Right lobe of liver (tissue), 6 donors: Measurements from ENCODE around the gene METTL25. TPM values are rescaled to one million over a fixed set of nuclear protein-coding genes. Genes with fewer than 3 reads are reported as not detected.

Experiments used
- ATAC-seq, 4 donors: fragments of 200-7000 bp; cut with Tn5 transposase; one replicate each; pipeline ENCODE4 v1.9.1; 2020; ENCODE audit warnings: mild to moderate bottlenecking in 4 of 4, moderate library complexity in 4 of 4
- DNase-seq, 3 donors: peaks; one replicate each; pipeline ENCODE4 v3.0.0-alpha.2; 2020
- H3K27ac ChIP-seq, 3 donors: fragments of 200-600 bp; one replicate each; pipeline ENCODE4 v1.8.0; 2022
- H3K27me3 ChIP-seq, 2 donors: fragments of 200-600 bp; one replicate each; pipeline ENCODE4 v1.8.0; 2022
- H3K36me3 ChIP-seq, 4 donors: fragments of 200-600 bp; sonication (generic) in 1 of 4; one replicate each; pipeline versions ENCODE4 v1.5.1 to v1.8.0; 2017 to 2022; ENCODE audit warnings: control low read depth in 1 of 4
- H3K4me1 ChIP-seq, 4 donors: fragments of 200-600 bp; sonication (generic) in 1 of 4; one replicate each; pipeline versions ENCODE4 v1.5.1 to v1.8.0; 2017 to 2022; ENCODE audit warnings: control low read depth in 1 of 4
- H3K4me3 ChIP-seq, 3 donors: fragments of 200-600 bp; one replicate each; pipeline ENCODE4 v1.8.0; 2022
- H3K9me3 ChIP-seq, 4 donors: fragments of 200-600 bp; sonication (generic) in 1 of 4; one replicate each; pipeline versions ENCODE4 v1.5.1 to v1.8.0; 2017 to 2022; ENCODE audit warnings: control low read depth in 1 of 4
- POLR2A ChIP-seq: fragments of 450-650 bp; IDR thresholded peaks from one replicate; pipeline ENCODE4 v1.6.1; 2017; ENCODE audit warnings: antibody characterized with exemption, mild to moderate bottlenecking
- WGBS: methylation state at CpG from one replicate; pipeline ENCODE4 v1.1.6; 2018; ENCODE audit warnings: low coverage, low lambda C conversion rate; ENCODE audit not compliant: insufficient coverage; ENCODE audit errors: missing lambda C conversion rate; 5-methylcytosine and 5-hydroxymethylcytosine counted together
- intact Hi-C, 2 donors: fragments of 100-400 bp; cut with DNase I; formaldehyde crosslinking; loops; one replicate each; pipeline versions ENCODE4 v1.11.2 to v1.14.1; 2022
- total RNA-seq, 6 experiments: library from RNA; depleted of rRNA in 2 of 6; stranded (reverse); fragments of >200 nt in 2 of 6; fragmentation: NEBNext Ultra II Directional in 3 of 6; extraction: Animal tissue kit (Norgen Biotek cat#: 25700) in 3 of 6; gene quantifications; one replicate each; pipeline versions ENCODE4 v1.1.0 to v1.2.4, GENCODE V29; 2016 to 2023
- TF ChIP-seq, protein P1 (sequence below), 4 donors: fragments of 200-600 bp in 3 of 4; fragments of 450-650 bp in 1 of 4; IDR thresholded peaks; one replicate each; pipeline versions ENCODE4 v1.5.1 to v1.8.0; 2016 to 2022; ENCODE audit warnings: antibody characterized with exemption in 4 of 4, mild to moderate bottlenecking in 2 of 4
- donor health status: DM: no; HTN: yes; CAD: no.
- donor health status: DM: no; HTN: no; CAD: no.
- donor health status: DM: no; HTN: no; CAD: no.
- donor health status: DM: no; HTN: yes; CAD: no.
- donor health status: DM: no; HTN: yes; CAD: no.

Gene METTL25
- total RNA-seq, 6 experiments from 2014 or later: 3.1 to 9.8 (median 5.4) TPM

GRCh38 chr12:82325540-82326336 is 32.6 kb upstream of the METTL25 start:
- intact Hi-C loops: no loop called here
- Histone ChIP-seq H3K9me3 (no peaks in the 10 kb centered on the region), H3K36me3 (no peaks in the 10 kb centered on the region), H3K27ac (no peak overlapping the region), H3K27me3 (no peaks in the 10 kb centered on the region), H3K4me1 (no peaks in the 10 kb centered on the region), H3K4me3 (no peak overlapping the region)
- ATAC-seq (no peak), DNase-seq (no peak)
- TF ChIP-seq POLR2A: no peak
- TF ChIP-seq, protein P1, sequence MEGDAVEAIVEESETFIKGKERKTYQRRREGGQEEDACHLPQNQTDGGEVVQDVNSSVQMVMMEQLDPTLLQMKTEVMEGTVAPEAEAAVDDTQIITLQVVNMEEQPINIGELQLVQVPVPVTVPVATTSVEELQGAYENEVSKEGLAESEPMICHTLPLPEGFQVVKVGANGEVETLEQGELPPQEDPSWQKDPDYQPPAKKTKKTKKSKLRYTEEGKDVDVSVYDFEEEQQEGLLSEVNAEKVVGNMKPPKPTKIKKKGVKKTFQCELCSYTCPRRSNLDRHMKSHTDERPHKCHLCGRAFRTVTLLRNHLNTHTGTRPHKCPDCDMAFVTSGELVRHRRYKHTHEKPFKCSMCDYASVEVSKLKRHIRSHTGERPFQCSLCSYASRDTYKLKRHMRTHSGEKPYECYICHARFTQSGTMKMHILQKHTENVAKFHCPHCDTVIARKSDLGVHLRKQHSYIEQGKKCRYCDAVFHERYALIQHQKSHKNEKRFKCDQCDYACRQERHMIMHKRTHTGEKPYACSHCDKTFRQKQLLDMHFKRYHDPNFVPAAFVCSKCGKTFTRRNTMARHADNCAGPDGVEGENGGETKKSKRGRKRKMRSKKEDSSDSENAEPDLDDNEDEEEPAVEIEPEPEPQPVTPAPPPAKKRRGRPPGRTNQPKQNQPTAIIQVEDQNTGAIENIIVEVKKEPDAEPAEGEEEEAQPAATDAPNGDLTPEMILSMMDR (IDR thresholded peaks at IDR 0.05): no peak
- 45% methylated on average over 4 of the region's 4 CpGs for WGBS

DNA sequence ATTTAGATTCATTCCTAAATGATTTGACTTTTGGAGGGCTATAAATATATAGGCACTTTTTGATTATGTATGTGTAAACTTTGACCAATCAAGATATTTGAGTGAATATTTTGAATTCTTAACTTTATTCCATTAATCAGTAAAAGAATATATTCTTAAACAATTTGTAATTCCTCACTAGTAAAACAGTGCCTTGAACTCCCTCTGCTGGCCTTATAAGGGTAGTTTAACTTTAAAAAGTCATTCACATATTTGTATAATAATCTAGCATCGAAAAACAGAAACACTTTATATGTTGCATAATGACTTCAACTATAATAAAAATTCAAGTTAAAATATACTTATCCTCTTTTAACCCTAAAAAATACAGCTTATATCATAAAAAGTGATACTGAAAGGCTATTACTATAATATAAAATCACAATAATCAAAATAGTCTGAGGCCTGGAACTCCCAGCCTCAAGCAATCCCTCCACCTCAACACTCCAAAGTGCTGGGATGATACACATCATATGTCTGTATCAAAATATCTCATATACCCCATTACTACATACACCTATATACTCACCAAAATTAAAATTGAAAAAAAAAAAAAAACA is 31.3 kb upstream of the METTL25 start:
- Histone ChIP-seq H3K36me3 (no peaks in the 10 kb centered on the region), H3K4me1 (no peaks in the 10 kb centered on the region), H3K4me3 (no peak overlapping the region), H3K27me3 (no peaks in the 10 kb centered on the region), H3K27ac (no peak overlapping the region), H3K9me3 (no peaks in the 10 kb centered on the region)
- intact Hi-C loops: no loop called here
- DNase-seq (no peak), ATAC-seq (peak in 3 of 4 donors; percentile 39 to 43 (median 40))
- 2% methylated on average over 1 of the region's 1 CpG for WGBS
- TF ChIP-seq, protein P1 (IDR thresholded peaks at IDR 0.05): peak; percentile 36 to 55 (median 54)
- TF ChIP-seq POLR2A: no peak

DNA sequence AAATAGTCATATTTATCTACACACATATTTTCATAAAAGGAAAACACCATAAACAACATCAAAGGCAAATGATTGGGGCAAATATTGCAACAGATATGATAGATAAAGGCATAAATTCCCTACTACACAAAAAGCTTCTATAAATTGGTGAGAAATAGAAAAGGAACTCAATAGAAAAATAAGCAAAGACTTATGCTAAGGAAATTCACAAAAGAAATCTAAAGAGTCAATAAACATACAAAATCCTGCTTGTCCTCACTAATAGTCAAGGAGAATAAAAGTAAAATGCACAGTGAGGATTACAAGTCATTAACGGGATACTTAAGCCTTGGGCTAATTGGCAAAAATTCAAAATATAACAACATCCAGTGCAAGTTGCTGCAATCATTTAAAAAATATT is 30.5 kb upstream of the METTL25 start:
- Histone ChIP-seq H3K4me1 (no peaks in the 10 kb centered on the region), H3K9me3 (no peaks in the 10 kb centered on the region), H3K27ac (no peak overlapping the region), H3K36me3 (no peaks in the 10 kb centered on the region), H3K27me3 (no peaks in the 10 kb centered on the region), H3K4me3 (no peak overlapping the region)
- 54% methylated on average over 1 of the region's 1 CpG for WGBS
- DNase-seq (no peak), ATAC-seq (no peak)
- intact Hi-C loops: no loop called here
- TF ChIP-seq POLR2A: no peak
- TF ChIP-seq, protein P1 (IDR thresholded peaks at IDR 0.05): no peak

- 29% methylated on average over 1 of the region's 1 CpG for WGBS
- H3K4me1 ChIP-seq: no peaks in the 10 kb centered on the region
- ATAC-seq (no peak), DNase-seq (no peak)
- no peaks in the 10 kb centered on the region for H3K36me3 ChIP-seq
- intact Hi-C loops: no loop called here
- H3K27me3 ChIP-seq: no peaks in the 10 kb centered on the region
- H3K9me3 ChIP-seq: no peaks in the 10 kb centered on the region
- TF ChIP-seq, protein P1 (IDR thresholded peaks at IDR 0.05): no peak
- no peak for TF ChIP-seq POLR2A
- H3K27ac ChIP-seq: no peak overlapping the region
- H3K4me3 ChIP-seq: no peak overlapping the region
These were observed 28.8 kb upstream of the METTL25 start for GRCh38 chr12:82329508-82329907.
